SK-N-MC (cell line): ENCODE results near the gene FOXR1.

Source experiments
- EZH2 ChIP-seq: fragments of 200-600 bp; sonication (generic); IDR thresholded peaks from one replicate; pipeline ENCODE4 v1.6.1; 2017; ENCODE audit warnings: antibody characterized with exemption
- FOXP2 ChIP-seq: optimal IDR thresholded peaks from 2 replicates; pipeline ENCODE3; 2011; ENCODE audit warnings: mild to moderate bottlenecking, moderate library complexity; ENCODE audit not compliant: insufficient read depth; ENCODE audit errors: extremely low read length, control extremely low read depth
- POLR2AphosphoS5 ChIP-seq: IDR thresholded peaks from 2 replicates; pipeline ENCODE4 v1.6.1; 2012; ENCODE audit warnings: mild to moderate bottlenecking, low read depth, low read length, borderline replicate concordance

DNA sequence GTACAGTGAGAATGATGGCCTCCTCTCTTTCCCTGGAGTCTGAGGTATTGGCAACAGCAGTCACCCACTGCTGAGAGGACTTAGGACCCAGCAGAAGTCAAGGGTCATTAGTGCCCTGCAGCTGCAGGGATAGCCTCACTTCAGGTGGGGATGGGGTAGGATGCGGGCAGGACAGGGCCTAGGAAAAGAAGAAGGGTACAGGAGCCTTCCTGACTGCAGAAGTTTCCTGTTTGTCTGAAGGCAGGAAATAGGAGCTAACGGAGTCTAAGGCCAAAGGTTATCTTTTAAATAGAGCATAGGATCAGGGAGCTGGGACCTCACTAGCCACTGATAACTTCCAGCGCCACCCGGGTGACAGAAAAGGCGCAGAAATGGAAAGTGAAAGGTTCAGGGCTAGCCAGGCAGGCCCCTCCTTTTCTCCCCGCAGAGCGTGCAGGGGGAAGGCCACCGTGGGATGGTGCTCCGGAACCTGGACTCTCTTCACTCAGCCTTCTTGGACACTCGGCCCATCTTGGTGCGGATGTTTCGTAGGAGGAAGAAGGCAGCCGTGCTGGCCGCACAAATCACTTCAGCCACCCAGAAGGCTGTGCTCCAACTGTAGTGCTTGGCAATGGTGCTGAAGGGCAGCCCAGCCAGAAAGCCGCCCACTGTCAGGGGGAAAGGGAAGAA, 53.0 kb downstream of the FOXR1 start:
- TF ChIP-seq POLR2AphosphoS5 (no peak), FOXP2 (no peak), EZH2 (no peak)
